Endometrium (tissue), 2 donors: ENCODE results near the gene OSGIN1.

Experiments used
- FAIRE-seq: peaks from 2 replicates; lab custom pipeline; 2012; peaks lifted over from hg19 to GRCh38; lab: Jason Lieb, UNC
- donor health status: control.
- donor health status: control.

Gene OSGIN1

DNA sequence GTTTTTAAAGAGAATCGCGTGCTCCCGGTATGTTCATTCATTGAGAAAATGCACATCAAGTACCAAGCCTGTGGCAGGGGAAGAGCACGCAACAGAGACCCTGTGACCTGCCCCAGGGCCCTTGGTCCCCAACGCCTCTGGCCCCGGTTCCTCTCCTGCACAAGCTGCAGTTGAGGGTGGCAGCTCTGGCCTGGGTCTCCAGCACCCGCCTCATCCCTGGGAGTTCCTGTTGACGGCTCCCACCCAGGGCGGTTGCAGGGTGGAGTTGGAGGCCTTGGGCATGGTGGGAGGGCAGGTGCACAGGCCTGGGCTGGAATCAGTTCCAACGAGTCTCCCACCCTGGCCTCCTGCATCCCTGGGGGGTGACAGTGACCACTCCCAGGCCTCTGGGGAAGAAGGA is 20.0 kb downstream of the OSGIN1 start:
- no peak for FAIRE-seq

DNA sequence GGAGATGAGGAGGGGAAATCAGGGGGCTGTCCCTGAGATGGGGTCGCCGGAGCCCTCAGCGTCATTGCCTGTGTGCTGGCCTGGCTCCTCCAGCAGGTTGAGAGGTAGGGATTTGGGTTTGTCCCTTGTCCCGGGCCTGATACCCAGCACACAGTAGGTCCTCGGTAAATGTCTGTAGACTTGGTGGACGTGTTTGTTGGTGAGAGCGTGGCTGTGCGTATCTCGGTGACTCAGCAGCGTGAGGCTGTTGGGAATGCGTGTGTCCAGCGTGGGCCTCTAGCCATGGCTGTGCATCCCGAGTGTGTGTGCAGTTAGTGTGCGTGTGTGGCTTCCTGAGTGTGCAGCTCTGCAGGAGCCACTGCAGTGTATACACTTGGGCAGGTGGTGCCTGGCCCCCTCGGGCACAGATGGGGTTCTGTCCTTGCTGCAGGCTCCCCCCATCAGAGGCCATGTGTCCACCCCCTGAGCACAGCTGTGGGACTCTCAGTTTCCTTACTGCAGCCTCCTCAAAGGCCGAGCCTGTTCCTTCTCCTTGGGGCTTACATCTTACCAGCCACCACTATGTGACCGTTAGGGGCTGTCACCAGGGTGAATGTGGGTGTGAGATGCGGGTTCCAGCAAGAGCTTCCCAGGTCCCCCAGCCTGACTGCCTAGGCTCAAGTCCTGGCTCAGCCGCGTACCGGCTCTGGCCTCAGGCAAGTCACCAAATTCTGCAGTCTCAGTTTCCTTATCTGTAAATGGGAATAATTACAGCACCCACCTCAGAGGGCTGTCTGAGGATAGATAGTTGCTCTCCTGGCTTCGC is 20.7 kb downstream of the OSGIN1 start:
- no peak for FAIRE-seq

GRCh38 chr16:83974475-83974874 is 21.4 kb downstream of the OSGIN1 start:
- FAIRE-seq = no peak

GRCh38 chr16:83975590-83976260 is 22.7 kb downstream of the OSGIN1 start:
- FAIRE-seq = no peak

DNA sequence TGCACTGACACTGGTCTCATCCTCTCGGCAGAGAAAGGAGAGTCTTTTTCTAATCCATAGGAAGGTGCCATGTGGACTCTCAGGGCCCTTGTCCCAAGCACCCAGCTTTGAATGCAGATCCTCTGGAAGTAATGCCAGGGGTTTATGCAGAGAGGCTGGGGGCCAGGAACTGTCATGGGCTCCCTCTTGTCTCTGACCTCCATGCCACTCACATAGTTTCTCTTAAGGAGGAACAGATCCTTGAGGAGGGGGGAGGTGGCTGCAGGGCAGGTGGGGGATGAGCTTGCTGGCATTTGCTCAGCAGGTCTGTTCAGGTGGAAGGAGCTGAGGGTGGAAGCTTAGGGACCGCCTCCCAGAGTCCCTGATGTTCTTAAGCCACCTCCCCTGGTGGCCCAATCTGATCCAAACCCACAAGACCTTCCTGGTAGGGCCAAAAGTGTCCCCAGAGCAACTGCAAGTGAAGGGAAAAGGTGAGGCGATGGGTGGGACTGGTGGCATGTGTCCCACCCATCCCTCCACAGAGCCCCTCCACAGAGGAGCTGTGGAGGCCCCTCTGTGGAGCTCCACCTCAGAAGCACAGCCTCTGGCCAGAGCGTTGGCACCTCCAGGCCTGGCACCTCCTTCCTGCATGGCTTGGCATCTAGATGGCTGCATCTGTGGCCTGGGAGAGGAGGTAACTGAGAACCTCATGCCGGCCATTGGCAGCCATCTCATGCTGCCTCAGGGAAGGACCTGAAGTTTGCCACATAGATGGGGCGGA is 24.2 kb downstream of the OSGIN1 start:
- FAIRE-seq = no peak

GRCh38 chr16:83978401-83978904 is 25.4 kb downstream of the OSGIN1 start:
- FAIRE-seq = no peak

DNA sequence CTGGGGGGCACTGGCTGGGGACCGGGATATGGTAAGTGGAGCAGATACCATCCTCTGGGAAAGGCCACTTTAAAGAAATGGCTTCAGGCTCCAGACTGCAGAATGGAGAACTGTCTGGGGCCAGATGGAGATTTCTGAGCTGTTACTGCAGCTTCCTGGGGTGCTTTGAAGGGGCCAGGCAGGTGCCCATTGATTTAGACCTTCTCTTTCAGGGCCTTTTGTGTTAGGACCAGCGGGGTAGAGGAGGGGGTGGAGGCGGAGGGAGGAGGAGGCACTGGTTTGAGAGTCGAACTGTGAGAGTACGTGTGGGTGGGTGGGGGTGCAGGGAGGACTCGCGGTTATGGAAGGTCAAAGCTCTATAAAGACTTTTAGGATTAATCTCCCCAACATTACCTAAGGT is 26.4 kb downstream of the OSGIN1 start:
- no peak for FAIRE-seq

GRCh38 chr16:83980794-83981193 is 27.8 kb downstream of the OSGIN1 start:
- no peak for FAIRE-seq

DNA sequence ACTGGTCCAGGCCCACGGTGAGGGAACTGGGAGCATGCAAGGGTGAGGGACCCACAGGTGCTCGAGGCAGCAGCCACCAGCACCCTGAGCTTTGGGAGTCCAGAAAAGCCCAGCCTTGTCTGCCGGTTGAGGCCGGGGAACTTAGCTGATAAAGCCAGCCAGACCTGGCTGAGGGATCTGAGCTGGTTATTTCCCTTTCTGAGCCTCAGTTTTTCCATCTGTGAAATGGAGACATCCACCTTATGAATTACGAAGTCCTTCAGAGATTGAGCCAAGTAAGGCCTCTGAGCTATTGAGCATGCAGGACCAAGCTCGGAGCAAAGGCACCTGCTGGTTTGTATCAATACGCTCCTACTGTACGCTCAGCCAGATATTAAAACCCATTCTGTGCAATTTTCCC is 28.8 kb downstream of the OSGIN1 start:
- no peak for FAIRE-seq

DNA sequence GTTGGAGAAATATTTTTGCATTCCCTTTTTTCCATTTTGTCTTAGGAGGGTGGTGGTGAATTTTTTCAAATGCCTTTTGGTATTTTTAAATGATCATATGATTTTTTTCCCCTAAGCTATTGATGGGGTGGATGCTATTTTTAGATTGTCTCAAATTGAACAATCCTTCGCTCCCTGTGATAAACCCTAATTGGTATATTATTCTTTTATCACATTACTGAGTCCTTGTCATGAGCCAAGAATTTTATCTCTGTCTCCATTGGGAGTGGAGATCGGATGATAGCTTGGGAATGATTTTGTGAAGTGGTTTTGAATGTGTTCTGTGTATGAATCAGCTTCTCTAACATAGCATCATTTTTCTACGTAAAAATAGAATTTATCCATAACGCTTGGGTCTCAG is 30.5 kb downstream of the OSGIN1 start:
- FAIRE-seq = no peak

- FAIRE-seq = no peak
Observed at GRCh38 chr16:83989300-83989699, 36.3 kb downstream of the OSGIN1 start.

DNA sequence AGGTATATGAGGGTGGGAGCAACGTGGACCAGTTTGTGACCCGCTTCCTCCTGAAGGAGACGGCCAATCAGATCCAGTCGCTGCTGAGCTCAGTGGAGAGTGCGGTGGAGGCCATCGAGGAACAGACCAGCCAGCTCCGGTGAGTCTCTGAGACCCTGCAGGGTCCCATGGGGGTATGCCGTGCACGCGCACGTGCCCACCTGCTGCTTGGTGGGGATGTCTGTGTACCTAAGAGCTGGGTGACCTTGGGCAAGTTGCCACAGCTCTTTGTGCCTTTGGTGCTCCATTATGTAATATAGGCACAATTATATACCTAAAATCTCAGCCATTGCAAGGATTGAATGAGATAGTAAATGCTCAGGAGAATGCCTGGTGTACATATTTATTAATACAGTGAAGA is 37.5 kb downstream of the OSGIN1 start:
- FAIRE-seq = no peak

- no peak for FAIRE-seq
Observed at GRCh38 chr16:83992624-83993023, 39.6 kb downstream of the OSGIN1 start.

GRCh38 chr16:83994087-83994486 is 41.0 kb downstream of the OSGIN1 start:
- no peak for FAIRE-seq

DNA sequence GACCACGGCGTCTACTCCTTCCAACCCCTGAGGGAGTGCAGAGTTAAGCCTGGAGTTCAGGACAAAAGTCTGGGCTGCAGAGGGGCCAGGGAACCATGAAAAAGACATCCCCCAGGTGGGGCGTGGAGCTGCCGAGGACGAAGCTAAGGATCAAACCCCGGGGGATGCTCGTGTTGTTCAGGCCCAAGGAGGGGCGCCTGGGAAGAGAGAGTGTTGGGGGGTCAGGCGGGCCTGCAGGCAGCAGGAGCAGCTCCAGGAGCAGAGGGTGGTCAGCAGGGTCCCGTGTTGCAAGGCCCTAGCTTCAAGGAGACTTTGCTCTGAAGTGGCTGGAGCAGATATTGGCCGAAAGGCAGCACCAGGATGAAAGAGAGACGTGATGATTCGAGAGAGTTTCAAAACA is 41.7 kb downstream of the OSGIN1 start:
- FAIRE-seq = no peak

DNA sequence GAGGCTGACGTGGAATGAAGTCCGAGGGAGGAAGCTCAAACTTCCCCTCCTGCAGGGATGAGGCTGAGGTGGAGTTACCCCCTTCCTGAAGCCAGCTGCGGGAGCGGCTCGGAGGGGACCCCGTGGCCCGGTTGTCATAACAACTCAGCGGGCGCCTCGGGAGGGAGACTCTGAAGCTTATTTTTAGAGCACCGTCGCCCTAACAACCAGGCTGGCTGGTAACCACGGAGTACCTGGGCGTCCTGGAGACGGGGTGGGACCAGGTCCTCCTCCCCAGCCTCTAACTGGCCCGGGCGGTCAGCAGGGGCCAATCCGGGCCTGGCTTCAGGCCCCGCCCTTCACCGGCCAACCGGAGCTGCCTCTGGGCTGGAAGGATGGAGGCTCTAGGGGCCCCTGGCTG is 42.7 kb downstream of the OSGIN1 start:
- no peak for FAIRE-seq

- FAIRE-seq = no peak
Observed at GRCh38 chr16:83996481-83997252, 43.6 kb downstream of the OSGIN1 start.

DNA sequence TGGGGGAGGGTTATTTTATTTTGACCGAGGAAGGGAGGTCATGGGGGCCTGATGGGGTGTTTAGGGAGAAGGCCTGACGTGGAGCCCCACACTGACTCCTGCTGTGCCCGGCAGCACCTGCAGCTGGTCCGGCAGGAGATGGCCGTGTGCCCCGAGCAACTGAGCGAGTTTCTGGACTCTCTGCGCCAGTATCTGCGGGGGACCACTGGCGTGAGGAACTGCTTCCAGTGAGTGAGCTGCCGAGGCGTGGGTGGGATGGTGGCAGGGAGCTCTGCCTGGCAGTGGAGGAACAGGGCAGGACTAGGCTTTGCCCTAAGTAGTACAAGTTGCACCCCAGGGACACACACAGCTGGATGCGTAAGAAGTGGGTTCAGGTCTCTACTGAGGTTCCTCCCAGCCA is 45.1 kb downstream of the OSGIN1 start:
- no peak for FAIRE-seq

- no peak for FAIRE-seq
Observed at GRCh38 chr16:84000989-84001642, 48.1 kb downstream of the OSGIN1 start.

- FAIRE-seq = no peak
Observed at GRCh38 chr16:84001726-84002125, 48.7 kb downstream of the OSGIN1 start.

DNA sequence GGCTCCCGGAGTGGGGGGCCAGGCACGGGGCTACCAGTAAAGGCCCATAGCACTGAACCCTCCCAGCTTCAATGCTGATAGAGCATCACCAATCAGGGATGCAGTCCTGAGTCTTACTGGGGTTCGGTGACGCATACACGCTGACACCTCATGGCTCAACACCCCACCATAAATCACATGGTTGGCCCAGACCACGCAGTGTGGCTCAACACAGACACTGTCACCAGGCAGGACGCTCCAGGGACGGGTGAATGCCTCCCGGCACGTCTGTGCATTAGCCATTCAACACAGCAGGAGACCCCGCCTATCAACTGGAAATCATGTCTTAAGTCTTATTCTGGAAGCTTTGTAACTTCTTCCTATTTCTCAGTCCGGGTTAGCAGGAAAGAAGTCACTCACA is 50.0 kb downstream of the OSGIN1 start:
- no peak for FAIRE-seq

- no peak for FAIRE-seq
Observed at GRCh38 chr16:84004442-84004841, 51.4 kb downstream of the OSGIN1 start.
